GM19468 (cell line): ENCODE data around the gene ABCC1.
"Not testable (repeated sequence)": the region's sequence is repeated elsewhere in the genome, so short reads cannot be mapped to it uniquely, and the experiment has no call there.

Source experiments
- ATAC-seq: cut with Tn5 transposase; IDR thresholded peaks from one replicate; pipeline ENCODE4 v1.9.1; 2021; ENCODE audit warnings: mild to moderate bottlenecking, moderate library complexity, moderate number of reproducible peaks; ENCODE audit not compliant: unreplicated experiment; ENCODE audit errors: extremely low read depth

The ABCC1 gene

DNA sequence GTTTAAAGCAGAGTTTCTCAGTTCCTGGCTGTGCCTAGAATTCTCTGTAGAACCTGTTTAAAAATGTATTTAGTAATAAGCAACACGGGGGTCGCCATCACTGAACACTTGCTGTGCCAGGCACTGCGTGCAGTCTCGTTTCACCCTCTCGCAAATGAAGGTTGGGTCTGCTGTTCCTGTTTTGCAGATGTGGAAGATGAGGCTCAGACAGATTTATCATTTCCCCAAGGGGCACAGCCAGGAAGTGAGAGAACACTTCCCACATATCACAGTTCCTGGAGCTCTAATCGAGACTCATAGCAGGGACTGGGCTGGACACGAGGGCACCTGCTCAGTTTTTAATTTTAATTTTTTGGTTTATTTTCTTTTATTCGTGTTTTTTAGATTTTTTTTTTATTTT, 151.2 kb downstream of the ABCC1 start:
- ATAC-seq = no peak

DNA sequence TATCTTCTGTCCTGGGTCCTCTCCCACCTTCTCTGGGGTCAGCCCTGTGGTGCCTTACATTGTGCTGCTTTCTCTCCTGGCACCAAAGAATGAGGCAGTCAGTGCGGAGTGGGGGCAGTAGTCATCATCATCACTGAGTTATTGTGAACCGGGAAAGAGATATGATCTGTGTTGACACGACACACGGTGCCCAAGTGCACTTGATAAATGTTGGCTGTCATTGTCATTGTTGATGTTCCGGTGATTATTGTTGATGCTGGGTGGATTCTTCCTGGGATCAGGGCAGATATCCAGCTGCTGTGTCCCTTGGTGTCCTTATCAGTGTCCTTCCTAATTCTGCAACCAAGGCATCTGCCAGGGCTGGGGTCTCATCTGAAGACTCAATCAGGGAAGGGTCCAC, 152.2 kb downstream of the ABCC1 start:
- no peak for ATAC-seq

DNA sequence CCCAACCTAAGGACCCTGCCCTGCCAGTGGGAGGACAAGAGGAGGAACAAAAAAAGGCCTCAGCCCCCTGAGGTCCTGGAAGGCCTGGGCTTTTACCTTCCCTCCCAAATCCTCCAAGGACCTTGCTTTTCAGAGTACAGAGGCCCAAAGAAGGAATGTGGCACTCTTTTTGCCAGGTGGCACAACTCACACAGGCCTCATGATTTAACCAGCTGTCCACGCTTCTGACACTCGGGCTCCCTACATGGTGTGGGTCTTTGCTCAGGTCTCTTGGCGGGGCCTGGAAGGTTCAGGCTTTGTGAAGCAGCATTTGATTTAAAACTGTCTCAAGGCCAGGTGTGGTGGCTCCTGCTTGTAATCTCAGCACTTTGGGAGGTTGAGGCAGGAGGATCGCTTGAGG, 153.3 kb downstream of the ABCC1 start:
- ATAC-seq = no peak

DNA sequence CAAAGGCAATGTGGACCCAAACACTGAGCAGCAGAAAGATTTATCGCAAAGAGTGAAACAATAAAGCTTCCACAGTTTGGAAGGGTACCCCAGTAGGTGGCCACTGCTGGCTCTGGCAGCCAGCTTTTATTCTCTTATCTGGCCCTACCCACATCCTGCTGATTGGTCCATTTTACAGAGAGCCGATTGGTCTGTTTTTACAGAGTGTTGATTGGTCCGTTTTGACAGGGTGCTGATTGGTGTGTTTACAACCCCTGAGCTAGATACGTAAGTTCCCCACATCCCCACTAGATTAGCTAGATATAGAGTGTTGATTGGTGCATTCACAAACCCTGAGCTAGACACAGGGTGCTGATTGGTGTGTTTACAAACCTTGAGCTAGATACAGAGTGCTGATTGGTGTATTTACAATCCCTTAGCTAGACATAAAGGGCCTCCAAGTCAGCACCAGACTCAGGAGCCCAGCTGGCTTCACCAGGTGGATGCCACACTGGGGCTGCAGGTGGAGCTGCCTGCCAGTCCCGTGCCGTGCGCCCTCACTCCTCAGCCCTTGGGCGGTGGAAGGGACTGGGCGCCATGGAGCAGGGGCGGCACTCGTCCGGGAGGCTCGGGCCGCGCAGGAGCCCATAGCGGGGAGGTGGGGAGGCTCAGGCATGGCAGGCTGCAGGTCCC, 154.9 kb downstream of the ABCC1 start:
- not testable (repeated sequence) for ATAC-seq

DNA sequence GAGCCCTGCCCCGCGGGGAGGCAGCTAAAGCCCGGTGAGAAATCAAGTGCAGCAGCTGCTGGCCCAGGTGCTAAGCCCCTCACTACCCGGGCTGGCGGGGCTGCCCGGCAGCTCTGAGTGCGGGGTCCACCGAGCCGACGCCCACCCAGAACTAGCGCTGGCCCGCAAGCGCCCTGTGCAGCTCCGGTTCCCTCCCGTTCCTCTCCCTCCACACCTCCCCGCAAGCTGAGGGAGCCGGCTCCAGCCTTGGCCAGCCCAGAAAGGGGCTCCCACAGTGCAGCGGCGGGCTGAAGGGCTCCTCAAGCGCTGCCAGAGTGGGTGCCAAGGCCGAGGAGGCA, 155.4 kb downstream of the ABCC1 start:
- not testable (repeated sequence) for ATAC-seq

DNA sequence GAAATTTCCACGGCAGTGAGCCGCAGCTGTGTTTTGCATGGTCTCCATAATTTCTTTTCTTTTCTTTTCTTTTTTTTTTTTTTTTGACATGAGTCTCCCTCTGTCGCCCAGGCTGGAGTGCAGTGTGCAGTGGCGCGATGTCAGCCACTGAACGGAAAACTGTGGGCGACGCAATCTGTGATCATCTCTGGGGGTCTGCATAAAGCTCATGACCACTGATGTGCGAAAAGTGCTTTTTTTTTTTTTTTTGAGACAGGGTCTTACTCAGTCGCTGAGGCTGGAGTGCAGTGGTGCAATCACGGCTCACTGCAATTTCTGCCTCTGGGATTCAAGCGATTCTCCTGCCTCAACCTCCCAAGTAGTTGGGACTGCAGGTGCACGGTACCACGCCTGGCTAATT, 156.2 kb downstream of the ABCC1 start:
- ATAC-seq = no peak

DNA sequence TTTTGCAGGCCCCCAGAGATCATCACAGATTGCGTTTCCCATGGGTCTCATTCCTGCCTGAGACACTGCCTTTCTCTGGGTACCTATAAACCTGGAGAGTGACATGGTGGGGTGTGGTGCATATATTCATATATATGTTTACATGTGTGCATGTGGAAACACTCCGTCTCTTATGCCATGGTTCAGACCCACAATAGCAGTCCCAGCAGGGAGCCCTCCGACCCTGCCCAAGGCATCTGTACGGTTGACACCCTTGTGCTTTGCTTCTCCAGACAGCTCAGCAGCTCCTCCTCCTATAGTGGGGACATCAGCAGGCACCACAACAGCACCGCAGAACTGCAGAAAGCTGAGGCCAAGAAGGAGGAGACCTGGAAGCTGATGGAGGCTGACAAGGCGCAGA, 157.1 kb downstream of the ABCC1 start:
- no peak for ATAC-seq

DNA sequence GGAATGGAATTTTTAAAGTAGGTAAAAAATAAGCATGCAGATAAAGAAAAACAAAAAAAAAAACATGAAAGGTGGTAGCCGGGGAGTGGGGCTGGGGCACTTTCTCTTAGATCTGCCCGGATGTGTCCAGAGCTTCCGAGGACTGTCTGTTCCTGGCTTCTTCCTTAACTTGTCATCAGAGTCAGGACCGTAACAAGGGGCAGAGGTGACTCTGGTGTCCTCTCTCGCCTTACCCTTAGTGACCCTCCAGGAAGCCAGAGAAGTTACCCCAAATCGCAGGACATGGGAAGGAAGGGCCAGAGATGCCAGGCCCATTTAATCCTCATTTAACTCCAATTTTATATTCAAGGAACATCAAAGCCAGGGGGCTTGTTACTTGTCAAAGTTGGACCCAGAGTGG, 158.4 kb downstream of the ABCC1 start:
- ATAC-seq = no peak

DNA sequence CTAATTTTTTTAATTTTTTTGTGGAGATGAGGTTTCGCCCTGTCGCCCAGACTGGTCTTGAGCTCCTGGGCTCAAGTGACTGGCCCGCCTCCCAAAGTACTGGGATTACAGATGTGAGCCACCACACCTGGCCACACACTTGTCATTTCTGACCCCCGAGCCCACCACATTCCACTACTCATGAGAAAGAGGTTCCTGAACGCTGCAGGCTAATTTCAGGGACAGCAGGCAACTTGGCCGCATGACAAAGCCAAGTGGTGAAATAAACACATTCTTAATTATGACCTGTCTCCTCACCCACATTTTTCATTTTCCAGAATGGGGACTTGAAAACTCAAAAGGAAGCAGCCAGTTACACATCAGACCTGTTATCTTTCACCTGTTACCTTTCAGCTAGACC, 159.3 kb downstream of the ABCC1 start:
- ATAC-seq = no peak

DNA sequence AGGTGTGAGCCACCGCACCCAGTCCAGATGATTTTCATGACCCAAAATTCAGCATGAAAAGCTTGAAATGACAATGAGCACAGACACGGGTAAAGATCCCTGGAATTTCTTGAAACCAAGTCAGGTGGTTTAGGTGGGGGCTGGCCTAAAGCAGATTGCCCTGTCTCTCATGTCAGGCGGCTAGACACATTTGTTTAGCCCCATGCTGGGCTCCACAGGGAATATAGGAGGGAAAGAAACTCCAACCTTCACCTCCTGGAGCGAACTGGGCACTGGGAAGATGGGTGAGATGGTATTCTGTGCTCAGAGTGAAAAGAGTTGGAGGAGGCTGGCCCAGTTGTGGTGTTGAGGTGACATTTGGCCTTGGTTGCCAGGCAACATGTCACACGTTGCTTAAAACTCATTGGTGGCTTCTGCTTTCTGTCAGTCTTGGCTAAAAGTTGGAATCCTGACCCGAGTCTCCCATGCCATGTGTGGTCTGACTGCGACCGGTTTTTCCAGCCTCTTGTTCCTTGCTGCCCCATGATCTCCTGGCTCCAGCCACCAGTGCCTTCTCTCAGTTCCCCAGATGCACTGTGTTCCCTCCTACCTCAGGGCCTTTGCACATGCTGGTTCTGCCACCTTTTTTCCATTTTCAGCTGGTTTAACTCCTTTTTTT, 160.2 kb downstream of the ABCC1 start:
- no peak for ATAC-seq

DNA sequence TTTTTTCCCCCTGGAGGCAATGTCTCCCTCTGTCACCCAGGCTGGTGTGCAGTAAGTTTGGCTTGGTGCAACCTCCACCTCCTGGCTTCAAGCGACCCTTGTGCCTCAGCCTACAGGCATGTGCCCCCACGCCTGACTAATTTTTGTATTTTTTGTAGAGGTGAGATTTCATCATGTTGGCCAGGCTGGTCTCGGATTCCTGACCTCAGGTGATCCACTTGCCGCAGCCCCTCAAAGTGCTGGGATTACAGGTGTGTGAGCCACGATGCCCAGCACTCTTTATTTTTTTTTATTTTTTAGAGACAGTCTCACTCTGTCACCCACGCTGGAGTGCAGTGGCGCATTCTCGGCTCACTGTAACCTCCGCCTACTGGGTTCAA, 160.7 kb downstream of the ABCC1 start:
- no peak for ATAC-seq

DNA sequence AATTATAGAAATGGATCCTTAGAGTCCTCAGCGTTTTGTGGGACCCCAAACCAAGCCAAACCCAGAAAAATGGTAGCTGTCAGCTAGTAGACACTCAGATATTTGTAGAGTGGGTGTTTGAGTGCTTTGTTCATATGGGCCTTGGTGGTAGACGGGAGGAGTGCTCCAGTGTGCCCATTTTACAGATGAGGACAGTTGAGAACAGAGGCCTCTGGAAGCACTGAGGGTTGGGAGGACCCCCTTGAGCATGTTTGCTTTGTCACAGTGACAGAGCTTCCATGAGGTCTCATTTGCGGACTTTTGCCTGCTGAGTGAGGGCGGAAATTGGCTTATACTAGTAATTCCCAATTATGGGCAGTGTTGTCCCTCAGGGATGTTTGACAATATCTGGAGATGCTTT, 162.2 kb downstream of the ABCC1 start:
- ATAC-seq = no peak

DNA sequence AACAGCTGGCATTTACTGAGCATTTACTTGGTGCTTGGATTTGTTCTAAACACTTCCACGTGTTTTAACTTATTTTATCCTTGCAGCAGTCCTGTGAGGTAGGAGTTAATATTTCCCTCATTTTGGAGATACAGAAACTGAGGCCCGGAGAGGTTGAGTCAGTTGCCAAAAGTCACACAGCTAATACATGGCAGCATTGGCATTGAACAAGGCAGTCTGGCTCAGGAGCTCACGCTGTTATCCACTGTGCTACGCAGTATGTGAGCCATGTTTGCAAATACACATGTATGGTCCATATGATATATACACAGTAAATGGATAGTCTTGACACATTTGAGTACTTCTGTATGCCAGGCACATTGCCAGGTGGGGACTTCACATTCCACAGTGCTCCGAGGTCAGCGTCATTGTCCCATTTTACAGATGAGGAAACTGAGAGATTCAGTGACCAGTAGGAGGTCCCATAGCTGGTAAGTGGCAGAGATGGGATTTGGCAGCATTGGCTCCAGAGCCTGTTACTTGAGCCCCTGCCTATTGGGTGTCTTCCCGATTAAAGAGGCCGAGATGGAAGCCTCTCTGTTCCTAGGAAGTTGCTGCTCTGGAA, 163.1 kb downstream of the ABCC1 start:
- ATAC-seq = no peak

DNA sequence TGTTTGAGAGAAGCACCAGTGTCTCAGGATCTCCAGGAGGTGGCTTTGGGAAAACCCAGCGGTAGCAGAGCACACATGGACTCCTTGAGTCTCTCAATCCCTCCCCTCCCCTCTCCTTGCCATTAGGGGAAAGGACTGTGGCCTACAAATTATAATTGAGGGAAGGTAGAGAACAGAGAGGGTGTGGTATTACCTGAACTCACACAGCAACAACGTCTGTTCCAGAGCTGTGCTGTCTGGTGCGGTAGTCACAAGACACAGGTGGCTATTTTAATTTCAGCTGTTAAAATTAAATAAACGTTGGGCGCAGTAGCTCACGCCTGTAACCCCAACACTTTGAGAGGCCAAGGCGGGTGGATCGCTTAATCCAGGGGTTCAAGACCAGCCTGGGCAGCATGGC, 163.7 kb downstream of the ABCC1 start:
- no peak for ATAC-seq

DNA sequence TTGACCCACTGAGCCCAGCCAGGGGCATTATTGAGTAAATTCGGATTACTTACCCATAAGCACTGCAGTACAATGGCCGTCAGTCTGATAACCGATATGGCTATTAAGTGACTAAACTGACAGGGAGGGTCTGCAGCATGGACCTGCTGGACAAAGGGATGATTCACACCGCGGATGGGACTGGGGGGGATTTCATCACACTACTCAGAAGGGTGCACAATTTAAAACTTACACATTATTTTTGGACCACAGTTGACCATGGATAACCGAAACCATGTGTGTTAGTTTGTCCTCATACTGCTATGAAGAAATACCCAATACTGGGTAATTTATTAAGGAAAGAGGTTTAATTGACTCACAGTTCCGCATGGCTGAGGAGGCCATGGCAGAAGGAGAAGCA, 167.4 kb downstream of the ABCC1 start:
- ATAC-seq = no peak

DNA sequence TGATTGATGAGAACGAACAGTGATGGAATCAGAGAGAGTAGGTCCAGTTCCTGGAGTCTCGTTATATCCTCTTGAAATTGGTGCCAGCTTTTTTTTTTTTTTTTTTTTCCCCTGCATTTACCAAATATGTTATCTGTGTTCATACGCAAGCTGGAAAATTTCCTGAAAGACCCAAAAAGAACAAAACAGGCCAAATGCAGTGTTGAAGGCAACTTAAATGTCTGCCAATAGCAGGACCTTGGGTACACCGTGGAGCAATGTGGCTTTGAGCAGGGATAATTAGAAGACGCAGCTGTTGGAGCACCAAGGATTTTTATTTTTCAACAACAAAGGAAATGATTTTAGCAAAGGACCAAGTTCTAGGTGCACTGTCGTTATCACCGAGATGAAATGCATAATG, 168.9 kb downstream of the ABCC1 start:
- ATAC-seq = no peak

DNA sequence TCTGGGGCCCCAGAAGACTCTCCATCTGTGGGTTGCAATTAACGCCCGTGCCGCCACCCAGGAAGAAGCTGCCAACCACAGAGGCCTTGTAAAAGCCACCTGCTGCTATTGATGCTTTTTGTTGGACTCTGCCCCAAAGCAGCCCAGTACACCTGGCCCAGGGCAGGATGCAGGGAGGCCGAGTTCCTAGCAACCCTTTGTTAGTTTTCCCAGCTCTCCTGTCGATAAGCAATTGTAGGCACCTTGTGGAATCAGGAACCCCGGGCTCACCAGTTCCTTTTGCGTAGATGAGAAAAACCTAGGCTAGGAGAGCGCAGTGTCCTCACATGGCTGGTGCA, 170.6 kb downstream of the ABCC1 start:
- ATAC-seq = no peak

DNA sequence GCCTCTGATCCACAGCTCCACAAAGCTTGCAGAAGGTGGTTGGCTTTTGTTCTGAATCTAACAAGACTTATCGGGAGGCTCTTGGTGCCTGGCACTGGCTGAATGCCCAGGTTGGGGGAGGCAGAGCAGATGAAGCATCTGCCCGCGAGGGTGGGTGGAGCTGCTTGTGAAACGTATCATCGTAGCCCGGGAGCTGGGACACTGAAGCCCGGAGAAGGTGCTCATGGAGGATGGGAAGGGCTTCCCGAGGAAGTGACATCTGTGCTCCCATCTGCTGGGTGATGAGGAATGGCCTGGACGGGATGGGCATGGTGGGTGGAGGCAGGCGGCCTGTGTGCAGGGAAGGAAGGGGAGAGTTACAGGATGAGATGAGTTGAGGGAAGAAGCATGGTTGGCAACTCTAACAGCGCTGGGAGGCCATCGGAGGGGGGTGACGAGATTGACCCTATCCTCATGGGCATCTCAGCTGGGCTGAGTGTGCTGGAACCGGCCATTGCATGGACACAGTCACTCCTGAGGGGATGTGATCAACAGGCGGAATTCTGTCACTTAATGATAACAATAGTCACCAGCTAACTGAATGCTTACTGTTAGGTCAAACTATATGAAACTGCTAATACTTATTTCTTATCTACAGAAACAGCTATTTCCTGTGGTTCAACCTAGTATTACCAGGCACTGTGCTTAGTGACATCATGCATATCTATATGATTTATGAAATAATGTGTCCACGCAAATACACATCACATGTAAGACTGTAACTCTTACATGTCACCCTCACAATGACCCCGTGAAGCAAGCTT, 171.2 kb downstream of the ABCC1 start:
- no peak for ATAC-seq

DNA sequence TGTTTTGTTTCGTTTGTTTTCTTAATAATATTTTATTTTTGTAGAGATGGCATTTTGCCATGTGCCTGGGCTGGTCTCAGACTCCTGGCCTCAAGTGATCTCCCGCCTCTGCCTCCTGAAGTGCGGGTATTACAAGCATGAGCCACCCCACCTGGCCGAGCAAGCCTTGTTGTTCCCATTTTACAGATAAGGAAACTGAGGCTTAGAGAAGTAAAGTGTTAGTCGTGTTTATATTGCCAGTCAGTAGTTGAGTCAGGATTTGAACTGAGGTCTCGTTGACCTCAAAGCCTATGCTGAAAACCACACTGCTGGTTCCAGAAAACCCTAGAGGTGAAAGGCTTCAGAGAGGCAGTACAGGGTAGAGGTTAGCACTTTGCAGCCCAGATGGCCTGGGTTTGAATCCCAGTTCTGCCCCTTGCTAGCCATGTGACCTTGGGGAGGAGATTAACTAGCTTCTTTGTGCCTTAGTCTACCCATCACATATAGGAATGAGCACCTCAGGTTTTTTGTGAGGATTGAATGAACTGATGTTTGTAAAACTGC, 171.8 kb downstream of the ABCC1 start:
- no peak for ATAC-seq

DNA sequence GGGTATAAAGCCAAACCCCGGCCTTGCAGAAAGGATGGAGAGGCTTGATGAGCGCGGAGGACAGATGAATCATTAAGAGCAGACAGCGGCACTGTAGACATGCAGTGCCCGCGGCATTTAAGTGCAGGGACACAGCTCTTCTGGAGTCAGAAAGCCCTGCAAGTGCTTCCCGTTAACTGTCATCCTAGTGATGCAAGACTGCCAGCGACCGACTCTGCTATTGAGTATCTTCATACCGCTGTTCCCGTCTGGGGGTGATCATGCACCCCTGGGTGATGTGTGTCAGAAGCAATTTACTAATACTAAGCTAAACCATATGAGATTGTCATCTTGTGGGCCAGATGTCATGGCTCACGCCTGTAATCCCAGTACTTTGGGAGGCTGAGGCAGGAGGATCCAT, 172.8 kb downstream of the ABCC1 start:
- no peak for ATAC-seq

DNA sequence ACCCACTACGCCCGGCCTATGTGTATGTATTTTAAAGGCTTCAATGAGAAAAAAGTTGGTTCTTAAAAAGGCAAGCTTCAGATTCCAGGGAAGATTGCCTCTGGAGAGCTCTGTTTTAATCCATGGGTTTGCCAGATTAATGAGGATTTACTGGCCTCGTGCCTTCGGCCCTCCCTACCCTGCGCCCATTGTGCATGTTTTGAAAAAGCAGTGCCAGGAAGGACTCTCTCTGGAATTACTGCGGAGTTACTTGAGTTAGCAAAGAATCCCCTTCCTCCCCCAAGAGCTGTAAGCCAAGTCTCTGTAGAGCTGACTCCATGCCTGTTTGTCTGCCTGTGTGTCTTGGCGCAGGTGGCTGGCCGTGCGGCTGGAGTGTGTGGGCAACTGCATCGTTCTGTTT, 175.0 kb downstream of the ABCC1 start:
- no peak for ATAC-seq
